Brain microvascular endothelial cell (primary cell): Measurements from ENCODE around the gene GUF1.

Source experiments
- DNase-seq: peaks from one replicate; pipeline ENCODE4 v3.0.0-alpha.2; 2020
- H3K27ac ChIP-seq: fragments of 250-450 bp; sonication (Bioruptor Pico); 2 replicates; pipeline ENCODE4 v1.5.1; 2020; ENCODE audit warnings: mild to moderate bottlenecking, moderate library complexity
- H3K27me3 ChIP-seq: fragments of 250-450 bp; sonication (Bioruptor Pico); replicated peaks from 2 replicates; pipeline ENCODE4 v1.5.1; 2020; ENCODE audit warnings: mild to moderate bottlenecking
- H3K36me3 ChIP-seq: fragments of 250-450 bp; sonication (Bioruptor Pico); replicated peaks from 2 replicates; pipeline ENCODE4 v1.5.1; 2020; ENCODE audit warnings: mild to moderate bottlenecking
- H3K4me3 ChIP-seq: 2 replicates; pipeline ENCODE4 v1.5.1; 2011; ENCODE audit warnings: low read depth, mild to moderate bottlenecking, control low read depth, low read length, moderate library complexity
- CTCF ChIP-seq: IDR thresholded peaks from 2 replicates; pipeline ENCODE4 v1.5.1; 2011; ENCODE audit warnings: low read depth, mild to moderate bottlenecking, moderate library complexity, low read length, control low read depth, inconsistent platforms; ENCODE audit errors: missing control alignments
- in situ Hi-C: cut with HindIII; loops from 2 replicates; pipeline ENCODE4 v1.10.0; 2017; ENCODE audit warnings: low sequenced_read_pairs, low pct_ligation_motif_present

The GUF1 gene

GRCh38 chr4:44646151-44646550 is 32.1 kb upstream of the GUF1 start:
- in situ Hi-C loops = no loop called here
- H3K27me3 ChIP-seq = no peaks in the 10 kb centered on the region
- TF ChIP-seq CTCF = no peak
- no peak for DNase-seq
- H3K27ac ChIP-seq = no peak overlapping the region
- H3K36me3 ChIP-seq = no peaks in the 10 kb centered on the region
- H3K4me3 ChIP-seq = no peak overlapping the region

GRCh38 chr4:44651425-44651824 is 26.8 kb upstream of the GUF1 start, which contains the start of gene YIPF7:
TSS of gene YIPF7 (minus strand) at chr4:44651625. CDS start at chr4:44650100, 1,525 bp downstream.
- H3K27me3 ChIP-seq = no peaks in the 10 kb centered on the region
- H3K27ac ChIP-seq = no peak within 1 kb of the TSS
- TF ChIP-seq CTCF = no peak
- no peaks in the 10 kb centered on the region for H3K36me3 ChIP-seq
- no peak for DNase-seq
- H3K4me3 ChIP-seq = no peak within 1 kb of the TSS
- in situ Hi-C loops = no loop called here

- Histone ChIP-seq H3K36me3 (no peaks in the 10 kb centered on the region), H3K27ac (no peak overlapping the region), H3K27me3 (no peaks in the 10 kb centered on the region), H3K4me3 (no peak overlapping the region)
- in situ Hi-C loops = no loop called here
- DNase-seq = no peak
- no peak for TF ChIP-seq CTCF
Observed at GRCh38 chr4:44652002-44652401, 26.2 kb upstream of the GUF1 start.

GRCh38 chr4:44660396-44660795 is 17.8 kb upstream of the GUF1 start:
- in situ Hi-C loops = no loop called here
- Histone ChIP-seq H3K27ac (no peak overlapping the region), H3K27me3 (no peaks in the 10 kb centered on the region), H3K36me3 (no peaks in the 10 kb centered on the region), H3K4me3 (no peak overlapping the region)
- DNase-seq = no peak
- TF ChIP-seq CTCF = no peak

GRCh38 chr4:44661940-44662622 is 16.1 kb upstream of the GUF1 start:
- DNase-seq = no peak
- no peaks in the 10 kb centered on the region for H3K27me3 ChIP-seq
- no peaks in the 10 kb centered on the region for H3K36me3 ChIP-seq
- no peak overlapping the region for H3K27ac ChIP-seq
- in situ Hi-C loops = no loop called here
- no peak for TF ChIP-seq CTCF
- H3K4me3 ChIP-seq = no peak overlapping the region

- in situ Hi-C loops = no loop called here
- no peaks in the 10 kb centered on the region for H3K36me3 ChIP-seq
- TF ChIP-seq CTCF = no peak
- DNase-seq = no peak
- H3K27me3 ChIP-seq = no peaks in the 10 kb centered on the region
- no peak overlapping the region for H3K4me3 ChIP-seq
- H3K27ac ChIP-seq = no peak overlapping the region
Observed at GRCh38 chr4:44662623-44663005, 15.6 kb upstream of the GUF1 start.
